ENCODE measurements around the gene PHLPP1. TPM values are rescaled to one million over a fixed set of nuclear protein-coding genes. Genes with fewer than 3 reads are reported as not detected.

PHLPP1 gene
- total RNA-seq, 2 donors from 2014 or later, result 4.6 to 5.9 TPM

DNA sequence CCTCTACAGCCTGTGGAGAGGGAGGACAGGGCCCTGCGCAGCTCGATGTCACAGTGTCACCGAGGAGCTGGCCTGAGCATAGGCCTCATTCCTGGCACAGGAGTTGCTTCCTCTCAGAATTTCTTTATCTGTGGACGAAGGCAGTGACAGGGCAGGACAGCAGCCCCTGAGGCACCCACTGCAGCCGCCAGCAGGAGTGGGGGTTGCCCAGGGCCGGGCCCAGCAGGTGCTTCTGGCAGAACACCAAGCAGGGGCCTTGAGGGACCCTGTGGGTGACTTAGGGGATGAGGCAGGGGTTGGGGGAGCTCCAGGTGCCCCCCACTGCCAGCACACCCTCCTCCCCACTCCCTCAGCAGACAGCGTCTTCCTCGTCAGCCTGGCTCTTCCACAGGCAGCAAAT lies 290.0 kb downstream of the PHLPP1 start:
- no peak for DNase-seq (ENCODE audit: low spot score)
- H3K4me1 ChIP-seq, result no peaks in the 10 kb centered on the region
- H3K27ac ChIP-seq, result no peak overlapping the region
- H3K4me3 ChIP-seq, result no peak overlapping the region
- H3K9me3 ChIP-seq, result no peaks in the 10 kb centered on the region
- H3K36me3 ChIP-seq, result no peaks in the 10 kb centered on the region
- TF ChIP-seq CTCF (IDR thresholded peaks at IDR 0.05), result no peak
- H3K27me3 ChIP-seq, result no peaks in the 10 kb centered on the region

DNA sequence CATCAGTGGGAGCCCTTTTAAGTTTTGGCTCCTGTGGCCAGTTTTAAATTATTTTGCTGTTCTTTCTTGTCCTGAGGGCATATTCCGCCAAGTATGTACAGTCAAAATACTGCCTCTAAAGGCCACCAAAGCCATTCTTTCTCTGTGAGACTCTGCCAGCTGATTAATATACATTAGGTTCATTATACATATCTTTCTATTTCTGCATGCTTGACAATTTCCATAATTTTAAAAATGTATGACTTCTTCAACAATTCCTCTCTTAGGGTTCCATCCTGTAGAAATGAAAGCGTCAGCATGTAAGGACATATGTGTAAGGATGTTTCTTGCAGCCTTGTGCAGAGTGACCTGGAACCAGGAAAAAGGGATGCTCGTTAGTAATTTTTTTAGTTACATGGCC lies 291.9 kb downstream of the PHLPP1 start:
- Histone ChIP-seq H3K4me1 (no peaks in the 10 kb centered on the region), H3K27me3 (no peaks in the 10 kb centered on the region), H3K36me3 (no peaks in the 10 kb centered on the region), H3K4me3 (no peak overlapping the region), H3K27ac (no peak overlapping the region), H3K9me3 (no peaks in the 10 kb centered on the region)
- DNase-seq (ENCODE audit: low spot score), result no peak
- no peak for TF ChIP-seq CTCF (IDR thresholded peaks at IDR 0.05)

GRCh38 chr18:63016270-63016669 lies 300.9 kb downstream of the PHLPP1 start:
- H3K36me3 ChIP-seq, result no peaks in the 10 kb centered on the region

DNA sequence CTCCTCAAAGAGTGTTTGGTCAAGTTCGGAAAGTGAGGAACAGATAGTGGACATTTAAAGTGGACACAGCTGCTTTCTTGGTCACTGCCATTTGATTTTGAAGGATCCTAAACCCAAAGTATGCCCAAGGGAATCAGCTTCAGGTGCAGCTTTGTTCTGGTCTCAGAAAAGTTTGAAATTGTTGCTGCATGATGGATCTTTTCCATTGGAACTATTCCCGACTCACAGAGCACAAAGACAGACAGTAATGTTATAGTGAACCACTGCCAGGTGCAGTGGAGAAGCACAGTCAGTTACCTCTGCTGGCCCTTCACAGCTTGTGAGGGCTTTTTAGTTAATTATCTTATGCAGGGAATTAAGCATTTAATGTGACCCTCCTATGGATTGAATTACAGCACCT lies 301.7 kb downstream of the PHLPP1 start:
- Histone ChIP-seq H3K27me3 (no peaks in the 10 kb centered on the region), H3K4me3 (no peak overlapping the region), H3K27ac (no peak overlapping the region), H3K4me1 (no peaks in the 10 kb centered on the region), H3K9me3 (peaks cover 0 to 11% of the 10 kb centered on the region in 2 donors), H3K36me3 (no peaks in the 10 kb centered on the region)
- no peak for DNase-seq (ENCODE audit: low spot score)
- TF ChIP-seq CTCF (IDR thresholded peaks at IDR 0.05), result no peak

More at GRCh38 chr18:63016270-63016669, 300.9 kb downstream of the PHLPP1 start:
- Histone ChIP-seq H3K4me1 (no peaks in the 10 kb centered on the region), H3K27ac (no peak overlapping the region), H3K4me3 (no peak overlapping the region), H3K9me3 (peaks cover 0 to 11% of the 10 kb centered on the region in 2 donors), H3K27me3 (no peaks in the 10 kb centered on the region)
- no peak for DNase-seq (ENCODE audit: low spot score)
- peak; percentile 65 to 79 for TF ChIP-seq CTCF (IDR thresholded peaks at IDR 0.05)

DNA sequence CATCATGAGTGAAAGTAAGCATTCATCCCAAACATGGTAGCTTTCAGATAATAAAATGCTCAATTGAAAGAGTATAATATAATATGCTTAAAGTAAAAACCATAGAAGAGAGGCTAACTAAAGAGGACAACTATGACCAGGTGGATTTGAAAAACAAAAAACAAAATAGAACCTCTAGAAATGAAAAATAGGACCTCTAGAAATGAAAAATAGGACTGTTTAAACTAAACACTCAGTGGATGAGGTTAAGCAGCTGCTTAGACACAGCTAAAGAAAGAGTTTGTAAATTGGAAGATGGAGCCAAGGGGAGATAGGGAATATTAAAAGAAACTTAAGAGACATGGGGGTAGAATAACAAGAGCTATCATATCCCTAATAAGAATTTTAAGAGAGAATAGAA lies 302.6 kb downstream of the PHLPP1 start:
- Histone ChIP-seq H3K4me1 (no peaks in the 10 kb centered on the region), H3K36me3 (no peaks in the 10 kb centered on the region), H3K27ac (no peak overlapping the region), H3K4me3 (no peak overlapping the region), H3K27me3 (no peaks in the 10 kb centered on the region), H3K9me3 (peaks cover 0 to 11% of the 10 kb centered on the region in 2 donors)
- DNase-seq (ENCODE audit: low spot score), result no peak
- no peak for TF ChIP-seq CTCF (IDR thresholded peaks at IDR 0.05)

DNA sequence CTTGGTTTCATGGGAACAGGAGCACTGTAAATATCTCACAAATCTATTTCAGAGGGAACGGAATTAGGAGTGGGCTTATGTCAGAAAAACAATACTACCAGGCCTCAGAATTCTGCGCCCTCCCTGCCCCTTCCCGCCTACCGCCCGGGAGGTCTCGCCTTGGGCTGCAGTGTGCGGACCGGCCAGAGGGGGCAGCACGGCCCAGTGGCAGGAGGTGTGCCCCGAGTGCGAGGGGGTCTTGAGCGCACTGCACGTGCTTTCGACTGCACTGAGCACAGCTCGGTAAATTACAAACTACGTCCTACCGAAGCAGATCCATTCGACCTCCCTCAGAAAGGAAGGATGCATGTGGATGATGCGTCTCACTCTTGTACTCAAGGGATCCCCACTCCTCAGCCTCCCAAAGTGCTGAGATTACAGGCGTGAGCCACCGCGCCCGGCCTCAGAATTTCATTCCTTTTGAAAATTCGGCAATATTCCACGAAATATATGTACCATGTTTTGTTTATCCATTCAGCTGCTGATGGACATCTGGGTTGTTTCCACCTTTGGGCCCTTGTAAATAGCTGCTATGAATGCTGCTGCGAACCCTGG lies 307.2 kb downstream of the PHLPP1 start:
- Histone ChIP-seq H3K4me3 (no peak overlapping the region), H3K9me3 (peaks cover 0 to 11% of the 10 kb centered on the region in 2 donors), H3K4me1 (no peaks in the 10 kb centered on the region), H3K36me3 (no peaks in the 10 kb centered on the region), H3K27ac (no peak overlapping the region), H3K27me3 (no peaks in the 10 kb centered on the region)
- peak in 1 of 2 donors; percentile 39 for TF ChIP-seq CTCF (IDR thresholded peaks at IDR 0.05)
- DNase-seq (ENCODE audit: low spot score), result no peak

Data from right atrium auricular region (tissue), 2 donors.